Cardiac septum (tissue), 1 donor: ENCODE measurements around the gene MATN4. TPM values are rescaled to one million over a fixed set of nuclear protein-coding genes. Genes with fewer than 3 reads are reported as not detected.
A peak's percentile ranks its signal among the peaks of the same experiment; 100 is the strongest.
"Not testable (repeated sequence)": the region's sequence is repeated elsewhere in the genome, so short reads cannot be mapped to it uniquely, and the experiment has no call there.

Experiments used
- DNase-seq: peaks from one replicate; pipeline ENCODE4 v3.0.0-alpha.2; 2020; ENCODE audit warnings: low spot score
- intact Hi-C: fragments of 100-400 bp; cut with DNase I; formaldehyde crosslinking; loops from one replicate; pipeline ENCODE4 v1.14.0; 2022
- long read RNA-seq: library from polyadenylated mRNA; unstranded; transcript quantifications from one replicate; pipeline ENCODE4 v2.0.0, GENCODE V29; 2021
- total RNA-seq: library from RNA; stranded (reverse); fragmentation: NEBNext Ultra II Directional; extraction: Animal tissue kit (Norgen Biotek cat#: 25700); gene quantifications from one replicate; pipeline ENCODE4 v1.2.1, GENCODE V29; 2021
- donor health status: DM: no; HTN: no; CAD: no.

MATN4 gene, protein sequence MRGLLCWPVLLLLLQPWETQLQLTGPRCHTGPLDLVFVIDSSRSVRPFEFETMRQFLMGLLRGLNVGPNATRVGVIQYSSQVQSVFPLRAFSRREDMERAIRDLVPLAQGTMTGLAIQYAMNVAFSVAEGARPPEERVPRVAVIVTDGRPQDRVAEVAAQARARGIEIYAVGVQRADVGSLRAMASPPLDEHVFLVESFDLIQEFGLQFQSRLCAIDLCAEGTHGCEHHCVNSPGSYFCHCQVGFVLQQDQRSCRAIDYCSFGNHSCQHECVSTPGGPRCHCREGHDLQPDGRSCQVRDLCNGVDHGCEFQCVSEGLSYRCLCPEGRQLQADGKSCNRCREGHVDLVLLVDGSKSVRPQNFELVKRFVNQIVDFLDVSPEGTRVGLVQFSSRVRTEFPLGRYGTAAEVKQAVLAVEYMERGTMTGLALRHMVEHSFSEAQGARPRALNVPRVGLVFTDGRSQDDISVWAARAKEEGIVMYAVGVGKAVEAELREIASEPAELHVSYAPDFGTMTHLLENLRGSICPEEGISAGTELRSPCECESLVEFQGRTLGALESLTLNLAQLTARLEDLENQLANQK
- not detected for total RNA-seq
- long read RNA-seq, result 0 reads

GRCh38 chr20:45308117-45308778 lies at the start of gene MATN4:
MATN4 (minus strand) TSS chr20:45308299; CDS start chr20:45305582, 2,717 bp downstream.
- DNase-seq, result no peak
- intact Hi-C loops, result no loop called here

GRCh38 chr20:45355209-45356084 lies 47.3 kb upstream of the MATN4 start:
- intact Hi-C loops, result loop anchor here (5.0 kb wide), 1 partner anchor 52 kb away; the partner anchor contains the start of gene DBNDD2

DNA sequence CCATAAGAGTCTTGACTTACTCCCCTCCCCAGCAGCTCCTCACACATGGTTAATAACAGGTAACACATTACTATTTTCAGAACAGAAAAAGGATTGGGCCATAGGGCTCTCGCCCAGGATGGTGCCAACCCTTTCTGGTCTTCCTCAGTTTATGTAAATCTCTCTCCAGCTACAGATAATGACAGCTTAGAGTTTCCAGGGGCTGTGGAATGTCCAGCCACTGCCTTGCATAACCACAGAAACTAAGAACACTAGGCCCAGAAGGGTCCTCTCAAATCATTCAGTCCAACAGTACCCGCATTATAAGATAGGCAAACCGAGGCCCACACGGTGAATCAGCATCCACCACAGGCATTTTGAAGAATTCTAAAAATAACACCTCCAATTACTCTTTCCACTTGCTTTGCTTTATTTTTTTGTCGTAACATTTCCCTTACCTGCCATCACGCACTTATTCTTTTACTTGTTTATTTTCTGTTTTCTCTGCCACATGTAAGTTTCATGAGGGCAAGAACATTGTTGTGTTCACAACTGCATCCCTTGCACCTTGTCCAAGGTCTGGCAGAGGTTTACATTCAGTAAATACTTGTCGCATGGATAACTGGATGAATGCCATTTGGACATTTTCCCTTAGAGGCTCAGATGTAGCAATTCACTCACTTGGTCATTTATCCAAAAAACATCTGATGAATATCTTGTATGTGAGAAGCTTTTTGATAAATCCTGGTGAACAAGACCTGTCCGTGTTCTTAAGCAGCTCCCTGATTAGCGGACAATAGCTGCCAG lies 46.5 kb upstream of the MATN4 start:
- peak; percentile 49 for DNase-seq
- intact Hi-C loops, result loop anchor here (5.0 kb wide), 1 partner anchor 53 kb away; the partner anchor contains the start of gene DBNDD2

More at GRCh38 chr20:45355209-45356084, 47.3 kb upstream of the MATN4 start:
- DNase-seq, result no peak

GRCh38 chr20:45353746-45354145 lies 45.6 kb upstream of the MATN4 start:
- intact Hi-C loops, result no loop called here
- peak; percentile 38 for DNase-seq

- DNase-seq, result no peak
- intact Hi-C loops, result no loop called here
Measured at GRCh38 chr20:45352729-45353128, 44.6 kb upstream of the MATN4 start.

GRCh38 chr20:45350795-45351194 lies 42.7 kb upstream of the MATN4 start:
- intact Hi-C loops, DNase-seq: not testable (repeated sequence)

DNA sequence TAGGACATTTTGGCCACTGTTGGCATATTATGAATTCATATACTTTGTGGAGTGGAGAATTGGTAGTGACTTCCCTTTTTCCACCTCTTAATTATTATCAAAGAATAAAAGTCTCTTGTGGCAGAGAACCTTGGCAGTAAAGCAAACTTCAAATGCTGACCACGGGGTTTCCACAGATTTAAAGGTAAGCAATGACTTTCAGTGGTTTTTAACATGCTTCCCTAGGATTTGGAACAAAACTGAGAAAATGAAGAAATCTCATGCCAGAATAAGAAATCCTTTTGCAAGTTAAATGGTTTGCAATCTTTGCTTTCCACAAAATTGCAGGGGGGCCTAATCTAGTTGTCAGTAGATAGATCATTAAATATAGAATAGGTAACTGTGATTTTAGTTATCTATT lies 42.1 kb upstream of the MATN4 start:
- intact Hi-C loops, result no loop called here
- DNase-seq, result no peak

DNA sequence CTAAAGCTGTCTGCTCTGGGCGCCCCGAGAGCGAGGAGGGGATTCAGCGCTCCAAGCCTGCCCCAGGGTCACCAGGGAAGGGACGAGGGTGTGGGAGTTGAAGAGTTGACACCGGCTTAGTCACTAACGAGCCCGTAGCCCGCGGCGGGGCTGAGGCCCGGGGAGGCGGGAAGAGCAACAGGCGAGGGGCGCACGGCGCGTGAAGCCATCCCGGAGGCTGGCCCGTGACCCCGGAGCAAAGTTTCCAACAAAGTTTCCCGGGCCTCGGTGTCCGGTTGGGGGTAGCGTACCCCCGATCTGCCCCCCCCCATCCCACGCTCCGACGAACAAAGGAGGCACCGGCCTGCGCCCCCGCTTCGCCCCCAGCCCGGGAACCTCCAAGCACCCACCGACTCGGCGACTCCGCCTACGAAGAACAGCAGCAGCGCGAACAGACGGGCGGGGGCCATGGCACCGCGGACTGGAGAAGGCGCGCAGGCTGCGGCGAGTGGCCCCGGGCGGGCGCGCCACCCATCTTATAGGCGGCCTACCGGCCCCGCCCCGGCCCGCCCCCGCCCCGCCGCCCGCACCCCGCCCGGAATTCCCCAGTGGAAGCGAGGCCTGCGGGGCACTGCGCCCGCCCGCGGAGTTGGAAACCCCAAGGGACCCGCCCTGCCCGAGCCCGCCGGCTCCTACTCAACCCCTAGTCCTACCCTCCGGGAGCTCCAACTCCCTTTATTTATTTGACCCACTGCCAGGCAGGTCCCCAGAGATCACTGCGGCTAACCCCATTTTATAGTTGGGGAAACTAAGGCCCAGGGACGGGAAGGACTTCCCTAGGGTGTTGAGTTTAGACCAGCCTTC lies 40.1 kb upstream of the MATN4 start, which contains the start of gene SDC4:
Gene SDC4 (minus strand): TSS at position 489 of the 843 bp plus-strand sequence. CDS start 40 bp downstream, at position 449.
- intact Hi-C loops, result no loop called here
- no peak for DNase-seq

DNA sequence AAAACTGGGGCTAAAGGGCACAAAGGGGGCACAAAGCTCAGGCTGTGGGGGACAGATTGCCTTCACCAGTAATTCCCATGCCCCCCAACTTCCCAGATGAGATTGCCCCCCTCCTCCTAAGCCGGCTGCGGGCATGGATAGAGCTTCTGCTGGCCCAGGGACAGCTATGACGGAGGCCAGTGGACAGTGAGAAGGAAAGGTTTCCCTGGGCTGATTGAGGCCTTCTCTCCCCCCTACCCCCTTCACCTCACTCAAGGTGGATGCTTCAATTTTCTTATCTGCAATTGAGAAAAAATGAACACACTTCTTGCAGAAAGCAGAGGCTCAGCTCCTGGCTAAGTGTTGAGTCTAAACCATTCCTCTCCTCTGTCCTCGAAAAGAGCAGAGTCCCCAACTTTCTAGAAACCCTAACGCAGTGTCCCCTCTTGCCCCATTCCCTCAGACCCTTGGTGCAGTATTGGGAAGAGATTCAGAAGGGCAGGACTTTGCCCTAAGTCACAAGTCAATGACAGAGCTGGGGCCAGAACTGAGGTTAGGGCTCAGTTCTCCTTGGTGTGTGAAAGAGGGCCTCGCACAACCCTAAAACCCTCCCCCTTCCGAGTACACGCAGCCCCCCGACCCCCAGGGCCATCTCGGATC lies 39.3 kb upstream of the MATN4 start:
- intact Hi-C loops, result no loop called here
- no peak for DNase-seq

DNA sequence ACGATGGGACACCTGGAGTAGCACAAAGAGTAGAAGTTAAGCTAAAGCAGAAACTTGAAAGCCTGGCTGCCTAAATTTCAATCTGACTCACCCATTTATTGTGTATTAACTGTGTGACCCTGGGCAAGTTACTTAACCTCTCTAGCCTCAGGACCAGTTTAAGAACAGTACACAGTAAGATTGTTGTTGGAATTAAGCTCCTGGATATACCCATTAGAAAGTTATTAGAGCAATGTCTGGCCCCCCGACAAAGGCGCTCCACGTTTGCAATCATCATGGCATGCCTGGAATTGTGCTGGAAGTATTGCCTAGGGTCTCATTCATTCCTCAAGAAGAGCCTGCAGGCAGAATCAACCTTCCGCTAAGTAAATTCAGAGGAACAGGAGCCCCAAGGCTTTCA lies 38.8 kb upstream of the MATN4 start:
- intact Hi-C loops, result no loop called here
- no peak for DNase-seq

DNA sequence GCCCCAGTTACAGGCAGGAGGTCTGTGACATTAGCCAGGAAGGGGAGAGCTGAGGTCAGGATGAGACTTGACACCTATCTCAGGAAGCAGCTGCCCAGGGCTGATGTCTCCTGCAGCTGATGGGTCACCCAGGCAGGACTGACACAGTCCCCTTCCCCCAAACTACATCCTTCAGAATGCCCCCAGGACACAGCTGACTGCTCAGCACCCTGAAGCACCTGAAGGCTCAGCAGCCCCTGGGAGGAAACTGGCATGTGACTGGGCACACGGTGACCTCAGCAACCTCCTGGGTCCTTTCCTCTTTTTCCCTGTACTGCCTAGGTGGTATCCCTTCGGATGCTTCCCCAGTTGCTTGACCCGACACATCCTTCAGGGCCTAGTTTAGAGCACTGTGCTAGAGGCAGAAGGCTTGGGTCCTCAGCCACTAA lies 38.2 kb upstream of the MATN4 start:
- intact Hi-C loops, result no loop called here
- no peak for DNase-seq

GRCh38 chr20:45345104-45345936 lies 37.2 kb upstream of the MATN4 start:
- no peak for DNase-seq
- intact Hi-C loops, result no loop called here

GRCh38 chr20:45344168-45344860 lies 36.2 kb upstream of the MATN4 start:
- DNase-seq, result no peak
- intact Hi-C loops, result no loop called here

GRCh38 chr20:45343532-45344167 lies 35.6 kb upstream of the MATN4 start:
- DNase-seq, result no peak
- intact Hi-C loops, result loop anchor here (2.0 kb wide), 1 partner anchor 63 kb away; no protein-coding TSS in a partner anchor

- no peak for DNase-seq
- intact Hi-C loops, result loop anchor here (1.0 to 2.0 kb wide), 2 partner anchors 15 to 64 kb away; no protein-coding TSS in a partner anchor
Measured at GRCh38 chr20:45342855-45343531, 34.9 kb upstream of the MATN4 start.
